AG09319 (cell line): ENCODE measurements around the gene HERC5.
"Not testable (repeated sequence)": the region's sequence is repeated elsewhere in the genome, so short reads cannot be mapped to it uniquely, and the experiment has no call there.

ENCODE experiments used
- DNase-seq: peaks from one replicate; pipeline ENCODE4 v3.0.0-alpha.2; 2010; ENCODE audit warnings: low read depth; ENCODE audit errors: extremely low read depth
- TF ChIP-seq, protein P1 (sequence below): IDR thresholded peaks from 2 replicates; pipeline ENCODE4 v1.5.1; 2011; ENCODE audit warnings: low read depth, mild to moderate bottlenecking, inconsistent platforms, low read length, moderate library complexity

HERC5 gene

DNA sequence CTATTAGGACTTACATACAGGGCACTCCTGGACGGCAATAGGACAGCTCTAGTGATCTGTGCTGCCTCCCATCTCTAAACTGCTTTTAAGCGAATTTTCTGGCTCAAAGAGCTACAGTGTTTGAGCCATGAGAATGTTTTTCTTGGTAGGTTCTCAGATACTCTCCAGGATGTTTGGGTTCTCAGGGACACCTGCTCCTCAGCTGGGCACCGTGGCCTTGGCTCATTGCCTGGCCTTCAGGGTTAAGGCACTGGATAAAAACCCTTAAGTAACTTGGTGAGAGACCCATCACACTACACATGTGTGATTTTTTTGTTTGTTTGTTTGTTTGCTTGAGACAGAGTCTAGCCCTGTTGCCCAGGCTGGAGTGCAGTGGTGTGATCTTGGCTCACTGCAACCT is 38.5 kb upstream of the HERC5 start:
- TF ChIP-seq, protein P1, sequence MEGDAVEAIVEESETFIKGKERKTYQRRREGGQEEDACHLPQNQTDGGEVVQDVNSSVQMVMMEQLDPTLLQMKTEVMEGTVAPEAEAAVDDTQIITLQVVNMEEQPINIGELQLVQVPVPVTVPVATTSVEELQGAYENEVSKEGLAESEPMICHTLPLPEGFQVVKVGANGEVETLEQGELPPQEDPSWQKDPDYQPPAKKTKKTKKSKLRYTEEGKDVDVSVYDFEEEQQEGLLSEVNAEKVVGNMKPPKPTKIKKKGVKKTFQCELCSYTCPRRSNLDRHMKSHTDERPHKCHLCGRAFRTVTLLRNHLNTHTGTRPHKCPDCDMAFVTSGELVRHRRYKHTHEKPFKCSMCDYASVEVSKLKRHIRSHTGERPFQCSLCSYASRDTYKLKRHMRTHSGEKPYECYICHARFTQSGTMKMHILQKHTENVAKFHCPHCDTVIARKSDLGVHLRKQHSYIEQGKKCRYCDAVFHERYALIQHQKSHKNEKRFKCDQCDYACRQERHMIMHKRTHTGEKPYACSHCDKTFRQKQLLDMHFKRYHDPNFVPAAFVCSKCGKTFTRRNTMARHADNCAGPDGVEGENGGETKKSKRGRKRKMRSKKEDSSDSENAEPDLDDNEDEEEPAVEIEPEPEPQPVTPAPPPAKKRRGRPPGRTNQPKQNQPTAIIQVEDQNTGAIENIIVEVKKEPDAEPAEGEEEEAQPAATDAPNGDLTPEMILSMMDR, result no peak
- no peak for DNase-seq

DNA sequence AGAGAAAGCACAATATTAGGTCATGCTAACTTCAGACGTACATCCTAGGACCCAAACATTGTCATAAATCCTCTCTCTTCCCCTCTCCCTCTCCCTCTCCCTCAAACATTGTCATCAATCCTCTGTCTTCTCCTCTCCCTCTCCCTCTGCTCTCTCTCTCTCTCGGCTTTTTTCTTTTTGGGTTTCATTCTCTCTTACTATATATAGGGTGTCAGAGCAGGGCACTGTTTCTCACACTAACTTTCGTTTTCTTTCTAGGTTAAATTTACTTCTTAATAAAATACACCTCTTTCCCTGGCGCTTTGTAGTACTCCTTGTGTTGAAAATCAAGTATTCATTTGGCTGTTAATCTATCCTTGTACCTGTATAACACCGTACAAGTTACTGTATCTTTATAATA is 37.0 kb upstream of the HERC5 start:
- TF ChIP-seq, protein P1, result no peak

DNA sequence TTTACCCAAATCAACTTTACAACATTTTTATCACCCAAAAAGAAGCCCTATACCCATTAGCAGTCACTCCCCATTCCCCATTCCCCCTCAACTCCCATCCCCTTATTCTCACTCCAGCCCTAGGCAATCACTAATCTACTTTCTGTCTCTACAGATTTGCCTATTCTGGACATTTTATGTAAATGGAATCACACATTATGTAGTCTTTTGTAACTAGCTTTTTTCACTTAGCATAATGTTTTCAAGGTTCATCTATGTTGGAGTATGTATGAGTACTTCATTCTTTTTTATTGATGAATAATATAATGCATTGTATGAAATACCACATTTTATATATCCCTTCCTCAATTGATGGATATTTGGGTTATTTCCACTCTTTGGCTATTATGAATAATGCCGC is 36.1 kb upstream of the HERC5 start:
- TF ChIP-seq, protein P1, result no peak

More for the DNA sequence above, 37.0 kb upstream of the HERC5 start:
- DNase-seq, result no peak

DNA sequence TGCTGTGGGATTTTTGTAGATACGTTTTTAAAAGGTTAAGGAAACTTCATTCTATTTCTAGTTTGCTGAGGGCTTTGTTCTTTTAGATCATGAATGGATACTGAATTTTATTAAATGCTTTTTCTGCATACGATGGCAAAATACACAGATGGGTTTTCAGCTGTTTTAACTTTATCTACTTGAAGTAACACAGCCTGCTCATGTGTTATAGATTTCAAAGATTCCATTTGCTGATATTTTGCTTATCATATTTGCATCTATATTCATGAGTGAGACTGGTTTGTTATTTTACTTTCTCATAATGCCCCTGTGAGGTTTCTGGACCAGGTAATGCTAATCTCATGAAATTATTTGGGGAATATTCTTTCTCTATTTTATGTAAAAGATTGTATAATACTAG is 34.5 kb upstream of the HERC5 start:
- no peak for DNase-seq
- TF ChIP-seq, protein P1, result no peak

More for the DNA sequence above, 36.1 kb upstream of the HERC5 start:
- DNase-seq, result no peak

DNA sequence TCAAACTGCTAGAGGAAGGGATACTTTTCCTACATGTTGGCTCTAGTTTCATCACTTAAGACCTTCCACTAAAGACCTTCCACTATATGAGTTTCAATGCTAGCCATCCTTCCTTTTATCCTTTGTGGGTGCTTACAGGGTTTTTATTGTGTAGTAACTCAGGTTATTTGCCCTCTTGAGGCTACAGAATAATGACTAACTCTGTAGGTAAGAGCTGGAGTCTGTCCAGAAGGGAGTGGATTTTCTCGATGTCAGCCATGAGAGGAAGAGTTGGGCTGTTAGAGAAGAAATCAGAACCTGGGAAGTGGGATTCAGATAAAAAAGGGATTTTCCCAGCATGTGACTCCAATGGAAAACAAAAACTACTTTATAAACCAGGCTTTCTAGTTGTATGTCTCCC is 27.5 kb upstream of the HERC5 start:
- no peak for DNase-seq
- TF ChIP-seq, protein P1, result no peak

DNA sequence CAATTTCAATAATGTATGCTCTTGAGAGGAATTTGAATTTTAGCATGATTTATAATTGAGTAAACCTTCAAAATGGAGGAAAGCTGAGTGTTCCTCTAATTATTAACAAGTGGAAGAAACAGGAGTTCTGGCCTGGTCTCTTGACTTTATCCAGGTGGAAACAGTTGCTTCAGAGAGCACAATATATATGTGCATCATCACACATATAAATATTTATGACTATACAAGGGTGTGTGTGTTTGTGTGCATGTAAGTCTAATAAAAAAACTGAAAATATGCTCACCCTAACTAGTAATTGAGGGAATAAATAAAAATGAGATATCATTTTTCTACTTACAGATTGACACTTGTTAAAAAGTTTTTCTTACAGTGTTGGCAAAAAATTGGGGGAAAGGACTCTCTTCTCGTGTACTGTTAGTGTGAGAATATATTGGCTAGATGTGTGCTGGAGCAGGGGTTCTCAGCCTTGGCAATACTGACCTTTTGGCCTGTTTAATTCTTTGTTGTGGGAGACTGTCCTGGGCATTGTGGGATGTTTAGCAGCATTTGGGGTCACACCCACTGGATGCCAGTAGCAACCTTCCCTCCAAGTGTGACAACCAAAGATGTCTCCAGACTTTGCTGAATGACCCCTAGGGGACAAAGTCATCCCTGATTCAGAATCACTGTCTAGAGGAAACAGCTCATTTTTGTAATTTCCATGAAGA is 20.8 kb upstream of the HERC5 start:
- TF ChIP-seq, protein P1, result no peak
- no peak for DNase-seq

DNA sequence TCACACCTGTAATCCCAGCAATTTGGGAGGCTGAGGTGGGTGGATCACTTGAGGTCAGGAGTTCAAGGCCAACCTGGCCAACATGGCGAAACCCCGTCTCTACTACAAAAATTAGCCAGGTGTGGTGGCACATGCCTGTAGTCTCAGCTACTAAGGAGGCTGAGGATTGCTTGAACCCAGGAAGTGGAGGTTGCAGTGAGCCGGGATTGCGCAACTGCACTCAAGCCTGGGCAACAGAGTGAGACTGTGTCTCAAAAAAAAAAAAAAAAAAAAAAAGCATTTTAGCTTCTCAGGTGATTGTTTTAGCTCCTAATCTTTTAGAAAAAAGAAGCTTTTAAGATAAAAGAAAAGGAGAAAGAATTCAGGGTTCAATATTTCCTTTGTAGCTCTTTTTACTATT is 19.0 kb upstream of the HERC5 start:
- DNase-seq, result not testable (repeated sequence)

DNA sequence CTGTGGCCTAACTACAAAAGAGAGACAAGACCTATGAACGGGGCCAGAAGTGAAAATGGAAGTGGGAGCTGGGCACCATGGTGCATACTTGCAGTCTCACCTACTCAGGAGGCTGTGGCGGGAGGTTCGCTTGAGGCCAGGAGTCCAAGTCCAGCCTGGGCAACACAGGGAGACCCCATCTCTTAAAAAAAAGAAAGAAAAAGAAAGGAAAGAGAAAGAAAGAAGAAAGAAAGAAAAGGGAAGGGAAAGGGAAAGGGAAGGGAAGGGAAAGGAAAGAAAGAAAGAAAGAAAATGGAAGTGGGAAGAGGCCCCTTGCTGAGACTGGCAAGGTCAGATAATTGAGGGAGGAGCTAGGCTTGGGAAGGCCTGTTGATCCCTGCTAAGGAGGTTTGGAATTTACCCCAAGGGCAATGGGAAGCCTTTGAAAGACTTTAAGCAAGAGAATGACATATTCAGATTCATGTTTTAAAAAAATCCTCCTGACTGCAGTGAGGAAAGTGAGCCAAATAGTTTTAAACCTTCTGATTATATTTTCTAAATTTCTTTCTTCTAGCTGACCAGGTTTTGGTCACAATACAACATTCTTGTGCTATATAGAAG is 17.7 kb upstream of the HERC5 start:
- DNase-seq, result no peak
- TF ChIP-seq, protein P1, result no peak
